Measurements from ENCODE around the gene WDR1. TPM values are rescaled to one million over a fixed set of nuclear protein-coding genes. Genes with fewer than 3 reads are reported as not detected.
A peak's percentile ranks its signal among the peaks of the same experiment; 100 is the strongest.

The WDR1 gene
- total RNA-seq, 1 donor from 2014 or later = 370 TPM

DNA sequence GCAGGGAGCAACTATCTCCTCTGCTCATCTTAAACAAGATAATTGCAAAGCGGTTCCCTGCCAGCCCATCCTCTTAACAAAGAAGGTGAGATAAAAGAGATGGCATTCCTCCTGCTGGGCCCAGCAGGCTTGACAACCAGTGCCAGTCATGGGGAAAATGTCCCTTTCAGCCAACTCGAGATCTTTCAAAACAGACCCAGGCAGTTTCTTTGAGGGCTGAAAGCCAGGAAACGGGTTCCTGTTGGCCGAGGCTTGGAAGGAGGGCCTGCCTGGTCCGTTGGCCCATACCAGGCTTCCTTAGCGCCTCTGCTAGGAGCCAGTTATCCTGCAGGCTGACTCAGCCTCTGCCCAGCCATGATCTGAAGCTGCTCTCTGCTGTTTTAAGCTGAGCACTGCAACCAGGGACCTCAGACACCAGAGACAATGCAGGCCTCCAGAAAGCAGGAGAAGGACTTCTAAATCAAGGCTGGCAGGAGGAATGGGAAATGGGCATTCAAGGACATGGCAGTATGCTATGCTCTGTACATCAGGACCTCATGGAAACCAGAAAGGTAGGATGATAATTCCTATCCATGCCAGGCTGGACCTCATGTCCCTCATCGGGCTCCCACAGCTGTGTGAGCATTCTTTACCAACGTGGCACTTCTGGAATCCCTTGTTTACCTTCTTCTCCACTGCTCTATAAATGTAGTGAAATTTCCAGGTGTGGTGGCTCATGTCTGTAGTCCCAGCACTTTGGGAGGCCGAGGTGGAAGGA is 52.9 kb downstream of the WDR1 start:
- no peak overlapping the region for H3K4me3 ChIP-seq (ENCODE audit: low read depth, low read length)
- TF ChIP-seq, protein P1, sequence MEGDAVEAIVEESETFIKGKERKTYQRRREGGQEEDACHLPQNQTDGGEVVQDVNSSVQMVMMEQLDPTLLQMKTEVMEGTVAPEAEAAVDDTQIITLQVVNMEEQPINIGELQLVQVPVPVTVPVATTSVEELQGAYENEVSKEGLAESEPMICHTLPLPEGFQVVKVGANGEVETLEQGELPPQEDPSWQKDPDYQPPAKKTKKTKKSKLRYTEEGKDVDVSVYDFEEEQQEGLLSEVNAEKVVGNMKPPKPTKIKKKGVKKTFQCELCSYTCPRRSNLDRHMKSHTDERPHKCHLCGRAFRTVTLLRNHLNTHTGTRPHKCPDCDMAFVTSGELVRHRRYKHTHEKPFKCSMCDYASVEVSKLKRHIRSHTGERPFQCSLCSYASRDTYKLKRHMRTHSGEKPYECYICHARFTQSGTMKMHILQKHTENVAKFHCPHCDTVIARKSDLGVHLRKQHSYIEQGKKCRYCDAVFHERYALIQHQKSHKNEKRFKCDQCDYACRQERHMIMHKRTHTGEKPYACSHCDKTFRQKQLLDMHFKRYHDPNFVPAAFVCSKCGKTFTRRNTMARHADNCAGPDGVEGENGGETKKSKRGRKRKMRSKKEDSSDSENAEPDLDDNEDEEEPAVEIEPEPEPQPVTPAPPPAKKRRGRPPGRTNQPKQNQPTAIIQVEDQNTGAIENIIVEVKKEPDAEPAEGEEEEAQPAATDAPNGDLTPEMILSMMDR (IDR thresholded peaks at IDR 0.05; ENCODE audit: insufficient read depth, low read length, poor library complexity, severe bottlenecking) = peak; percentile 74
- no peaks in the 10 kb centered on the region for H3K27me3 ChIP-seq (ENCODE audit: control insufficient read depth, insufficient read depth, low read length)
- DNase-seq (ENCODE audit: low read depth) = peak; percentile 23
- no peaks in the 10 kb centered on the region for H3K36me3 ChIP-seq (ENCODE audit: control insufficient read depth, insufficient read depth, low read length)

GRCh38 chr4:10061650-10062415 is 54.8 kb downstream of the WDR1 start:
- TF ChIP-seq, protein P1 (IDR thresholded peaks at IDR 0.05; ENCODE audit: insufficient read depth, low read length, poor library complexity, severe bottlenecking) = no peak
- H3K36me3 ChIP-seq (ENCODE audit: control insufficient read depth, insufficient read depth, low read length) = no peaks in the 10 kb centered on the region

GRCh38 chr4:10058371-10058770 is 58.2 kb downstream of the WDR1 start:
- DNase-seq (ENCODE audit: low read depth) = no peak
- Histone ChIP-seq H3K36me3 (ENCODE audit: control insufficient read depth, insufficient read depth, low read length) (no peaks in the 10 kb centered on the region), H3K27me3 (ENCODE audit: control insufficient read depth, insufficient read depth, low read length) (no peaks in the 10 kb centered on the region), H3K4me3 (ENCODE audit: low read depth, low read length) (no peak overlapping the region)
- TF ChIP-seq, protein P1 (IDR thresholded peaks at IDR 0.05; ENCODE audit: insufficient read depth, low read length, poor library complexity, severe bottlenecking) = no peak

More at GRCh38 chr4:10061650-10062415, 54.8 kb downstream of the WDR1 start:
- DNase-seq (ENCODE audit: low read depth) = no peak
- no peaks in the 10 kb centered on the region for H3K27me3 ChIP-seq (ENCODE audit: control insufficient read depth, insufficient read depth, low read length)
- H3K4me3 ChIP-seq (ENCODE audit: low read depth, low read length) = no peak overlapping the region

- no peaks in the 10 kb centered on the region for H3K36me3 ChIP-seq (ENCODE audit: control insufficient read depth, insufficient read depth, low read length)
- TF ChIP-seq, protein P1 (IDR thresholded peaks at IDR 0.05; ENCODE audit: insufficient read depth, low read length, poor library complexity, severe bottlenecking) = no peak
- no peak overlapping the region for H3K4me3 ChIP-seq (ENCODE audit: low read depth, low read length)
- no peaks in the 10 kb centered on the region for H3K27me3 ChIP-seq (ENCODE audit: control insufficient read depth, insufficient read depth, low read length)
- DNase-seq (ENCODE audit: low read depth) = no peak
These were observed 59.6 kb downstream of the WDR1 start for GRCh38 chr4:10057023-10057395.

DNA sequence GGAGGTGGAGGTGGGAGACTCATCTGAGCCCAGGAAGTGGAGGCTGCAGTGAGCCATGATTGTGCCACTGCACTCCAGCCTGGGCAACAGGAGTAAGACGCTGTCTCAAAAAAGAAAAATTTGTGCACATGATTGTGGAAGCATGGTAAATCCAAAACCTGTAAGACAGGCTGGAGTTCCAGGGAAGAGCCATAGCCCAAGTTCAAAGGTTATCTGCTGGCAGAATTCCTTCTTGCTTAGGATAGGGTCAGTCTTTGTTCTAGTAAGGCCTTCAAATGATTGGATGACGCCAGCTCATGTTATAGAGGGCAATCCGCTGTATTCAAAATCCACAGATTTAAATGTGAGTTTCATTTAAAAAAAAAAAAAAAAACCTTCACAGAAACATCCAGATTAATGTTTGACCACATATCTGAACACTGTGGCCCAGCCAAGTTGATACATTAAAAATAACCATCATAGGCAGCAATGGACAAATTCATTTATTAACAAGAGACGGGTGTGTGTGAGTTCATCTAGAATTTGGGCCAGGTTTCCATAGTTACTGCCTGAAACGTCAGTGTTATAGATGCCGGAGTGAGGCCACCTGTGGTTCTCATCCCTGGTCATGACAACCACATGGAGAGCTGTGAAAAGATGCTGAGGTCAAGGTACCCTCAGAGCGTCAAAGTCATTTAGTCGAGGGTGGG is 60.1 kb downstream of the WDR1 start:
- DNase-seq (ENCODE audit: low read depth) = no peak

More for the DNA sequence above, 60.1 kb downstream of the WDR1 start:
- Histone ChIP-seq H3K27me3 (ENCODE audit: control insufficient read depth, insufficient read depth, low read length) (no peaks in the 10 kb centered on the region), H3K4me3 (ENCODE audit: low read depth, low read length) (no peak overlapping the region), H3K36me3 (ENCODE audit: control insufficient read depth, insufficient read depth, low read length) (no peaks in the 10 kb centered on the region)
- TF ChIP-seq, protein P1 (IDR thresholded peaks at IDR 0.05; ENCODE audit: insufficient read depth, low read length, poor library complexity, severe bottlenecking) = no peak

All from kidney epithelial cell (primary cell).